ENCODE data around the gene FGD6. TPM values are rescaled to one million over a fixed set of nuclear protein-coding genes. Genes with fewer than 3 reads are reported as not detected.
"Not testable (repeated sequence)": the region's sequence is repeated elsewhere in the genome, so short reads cannot be mapped to it uniquely, and the experiment has no call there.

FGD6 gene
- total RNA-seq, 2 experiments from 2014 or later: 1.5 TPM

GRCh38 chr12:95141310-95141709 lies 76.0 kb downstream of the FGD6 start:
- TF ChIP-seq CTCF (IDR thresholded peaks at IDR 0.05): no peak
- H3K4me1 ChIP-seq (ENCODE audit: insufficient read depth, low read length): no peaks in the 10 kb centered on the region
- no peak overlapping the region for H3K4me3 ChIP-seq (ENCODE audit: low read length)
- Mint-ChIP-seq H3K27me3 (no peaks in the 10 kb centered on the region), H3K4me1 (ENCODE audit: low read depth) (no peaks in the 10 kb centered on the region), H3K27ac (no peak overlapping the region), H3K36me3 (ENCODE audit: low read depth) (no peaks in the 10 kb centered on the region), H3K9me3 (no peaks in the 10 kb centered on the region), H3K4me3 (no peak overlapping the region)
- H3K36me3 ChIP-seq (ENCODE audit: insufficient read depth, low read length): no peaks in the 10 kb centered on the region
- H3K9me3 ChIP-seq (ENCODE audit: control insufficient read depth in 1 of 2, insufficient read depth in 1 of 2, low read length in 2 of 2): no peaks in the 10 kb centered on the region
- ATAC-seq (ENCODE audit: poor library complexity) (no peak), DNase-seq (no peak)
- intact Hi-C loops (cut with DNase I, micrococcal nuclease): no loop called here
- ChIA-PET POLR2A (no interaction called here), CTCF (no interaction called here)
- H3K27me3 ChIP-seq (ENCODE audit: control insufficient read depth in 1 of 2, insufficient read depth in 2 of 2, low read length in 2 of 2): no peaks in the 10 kb centered on the region
- H3K27ac ChIP-seq (ENCODE audit: low read depth in 1 of 2, low read length in 2 of 2): no peak overlapping the region

GRCh38 chr12:95138031-95138430 lies 79.2 kb downstream of the FGD6 start:
- DNase-seq; H3K27me3 ChIP-seq (ENCODE audit: control insufficient read depth in 1 of 2, insufficient read depth in 2 of 2, low read length in 2 of 2); ATAC-seq (ENCODE audit: poor library complexity); intact Hi-C loops (cut with DNase I, micrococcal nuclease); H3K4me3 Mint-ChIP-seq; H3K4me1 ChIP-seq (ENCODE audit: insufficient read depth, low read length); CTCF ChIA-PET; H3K9me3 ChIP-seq (ENCODE audit: control insufficient read depth in 1 of 2, insufficient read depth in 1 of 2, low read length in 2 of 2); H3K36me3 ChIP-seq (ENCODE audit: insufficient read depth, low read length); H3K27ac ChIP-seq (ENCODE audit: low read depth in 1 of 2, low read length in 2 of 2); POLR2A ChIA-PET; H3K36me3 Mint-ChIP-seq (ENCODE audit: low read depth); H3K4me3 ChIP-seq (ENCODE audit: low read length); H3K27me3 Mint-ChIP-seq; H3K27ac Mint-ChIP-seq; H3K4me1 Mint-ChIP-seq (ENCODE audit: low read depth); H3K9me3 Mint-ChIP-seq: not testable (repeated sequence)

- Mint-ChIP-seq H3K36me3 (ENCODE audit: low read depth) (no peaks in the 10 kb centered on the region), H3K4me3 (no peak overlapping the region), H3K4me1 (ENCODE audit: low read depth) (no peaks in the 10 kb centered on the region), H3K27me3 (no peaks in the 10 kb centered on the region), H3K27ac (no peak overlapping the region), H3K9me3 (no peaks in the 10 kb centered on the region)
- no peaks in the 10 kb centered on the region for H3K27me3 ChIP-seq (ENCODE audit: control insufficient read depth in 1 of 2, insufficient read depth in 2 of 2, low read length in 2 of 2)
- no peak overlapping the region for H3K27ac ChIP-seq (ENCODE audit: low read depth in 1 of 2, low read length in 2 of 2)
- H3K36me3 ChIP-seq (ENCODE audit: insufficient read depth, low read length): no peaks in the 10 kb centered on the region
- H3K9me3 ChIP-seq (ENCODE audit: control insufficient read depth in 1 of 2, insufficient read depth in 1 of 2, low read length in 2 of 2): no peaks in the 10 kb centered on the region
- H3K4me1 ChIP-seq (ENCODE audit: insufficient read depth, low read length): no peaks in the 10 kb centered on the region
- DNase-seq: no peak
- TF ChIP-seq CTCF (IDR thresholded peaks at IDR 0.05): no peak
- no peak overlapping the region for H3K4me3 ChIP-seq (ENCODE audit: low read length)
- no peak for ATAC-seq (ENCODE audit: poor library complexity)
- ChIA-PET CTCF (no interaction called here), POLR2A (no interaction called here)
- intact Hi-C loops (cut with DNase I, micrococcal nuclease): no loop called here
Observed at GRCh38 chr12:95136598-95136997, 80.7 kb downstream of the FGD6 start.

GRCh38 chr12:95134085-95134484 lies 83.2 kb downstream of the FGD6 start:
- POLR2A ChIA-PET: no interaction called here
- Mint-ChIP-seq H3K27ac (no peak overlapping the region), H3K9me3 (no peaks in the 10 kb centered on the region), H3K4me1 (ENCODE audit: low read depth) (no peaks in the 10 kb centered on the region), H3K36me3 (ENCODE audit: low read depth) (no peaks in the 10 kb centered on the region), H3K27me3 (no peaks in the 10 kb centered on the region), H3K4me3 (no peak overlapping the region)
- Histone ChIP-seq H3K27me3 (ENCODE audit: control insufficient read depth in 1 of 2, insufficient read depth in 2 of 2, low read length in 2 of 2) (no peaks in the 10 kb centered on the region), H3K27ac (ENCODE audit: low read depth in 1 of 2, low read length in 2 of 2) (no peak overlapping the region), H3K4me3 (ENCODE audit: low read length) (no peak overlapping the region), H3K36me3 (ENCODE audit: insufficient read depth, low read length) (no peaks in the 10 kb centered on the region), H3K4me1 (ENCODE audit: insufficient read depth, low read length) (no peaks in the 10 kb centered on the region), H3K9me3 (ENCODE audit: control insufficient read depth in 1 of 2, insufficient read depth in 1 of 2, low read length in 2 of 2) (no peaks in the 10 kb centered on the region)
- CTCF ChIA-PET: no interaction called here
- no peak for DNase-seq
- TF ChIP-seq CTCF (IDR thresholded peaks at IDR 0.05): no peak
- ATAC-seq (ENCODE audit: poor library complexity): no peak
- intact Hi-C loops (cut with DNase I, micrococcal nuclease): no loop called here
